KOPT-K1 (cell line): ENCODE measurements around the gene PDE8B.

Source experiments
- H3K27ac ChIP-seq: fragments of 200-600 bp; sonication (generic); 2 replicates; pipeline ENCODE4 v1.5.1; 2016; ENCODE audit warnings: antibody characterized with exemption, mild to moderate bottlenecking, low read depth, low read length; ENCODE audit not compliant: poor library complexity, severe bottlenecking
- H3K36me3 ChIP-seq: fragments of 200-600 bp; sonication (generic); 2 replicates; pipeline ENCODE4 v1.5.1; 2017; ENCODE audit warnings: antibody characterized with exemption, mild to moderate bottlenecking, low read length, moderate library complexity; ENCODE audit not compliant: insufficient read depth
- H3K9me3 ChIP-seq: fragments of 200-600 bp; sonication (generic); 2 replicates; pipeline ENCODE4 v1.5.1; 2017; ENCODE audit warnings: antibody characterized with exemption, low read length, mild to moderate bottlenecking; ENCODE audit not compliant: insufficient read depth, poor library complexity, severe bottlenecking

Gene PDE8B

DNA sequence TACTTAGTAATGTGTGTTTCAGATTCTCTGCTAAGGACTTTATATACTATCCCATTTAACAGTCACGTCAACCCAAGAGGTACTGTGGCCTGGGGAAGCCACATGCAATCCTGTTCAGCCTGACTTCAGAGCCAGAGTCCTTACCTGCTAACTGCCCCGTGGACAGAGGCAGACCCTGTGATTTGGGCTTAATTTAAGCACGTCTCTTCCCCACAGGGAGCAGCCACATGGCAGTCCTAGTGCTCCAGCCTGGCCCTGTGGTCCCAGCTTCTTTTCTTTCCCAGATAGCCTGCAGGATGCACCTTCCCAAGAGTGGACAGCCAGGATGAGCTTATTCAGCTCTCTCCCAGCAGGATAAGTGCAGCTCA lies 71.5 kb downstream of the PDE8B start:
- no peaks in the 10 kb centered on the region for H3K9me3 ChIP-seq
- H3K27ac ChIP-seq: no peak overlapping the region
- H3K36me3 ChIP-seq: no peaks in the 10 kb centered on the region

GRCh38 chr5:77282337-77283027 lies 72.0 kb downstream of the PDE8B start:
- no peaks in the 10 kb centered on the region for H3K9me3 ChIP-seq
- no peaks in the 10 kb centered on the region for H3K36me3 ChIP-seq
- no peak overlapping the region for H3K27ac ChIP-seq

- Histone ChIP-seq H3K9me3 (no peaks in the 10 kb centered on the region), H3K36me3 (no peaks in the 10 kb centered on the region)
These were observed 74.9 kb downstream of the PDE8B start for GRCh38 chr5:77285251-77285841.

DNA sequence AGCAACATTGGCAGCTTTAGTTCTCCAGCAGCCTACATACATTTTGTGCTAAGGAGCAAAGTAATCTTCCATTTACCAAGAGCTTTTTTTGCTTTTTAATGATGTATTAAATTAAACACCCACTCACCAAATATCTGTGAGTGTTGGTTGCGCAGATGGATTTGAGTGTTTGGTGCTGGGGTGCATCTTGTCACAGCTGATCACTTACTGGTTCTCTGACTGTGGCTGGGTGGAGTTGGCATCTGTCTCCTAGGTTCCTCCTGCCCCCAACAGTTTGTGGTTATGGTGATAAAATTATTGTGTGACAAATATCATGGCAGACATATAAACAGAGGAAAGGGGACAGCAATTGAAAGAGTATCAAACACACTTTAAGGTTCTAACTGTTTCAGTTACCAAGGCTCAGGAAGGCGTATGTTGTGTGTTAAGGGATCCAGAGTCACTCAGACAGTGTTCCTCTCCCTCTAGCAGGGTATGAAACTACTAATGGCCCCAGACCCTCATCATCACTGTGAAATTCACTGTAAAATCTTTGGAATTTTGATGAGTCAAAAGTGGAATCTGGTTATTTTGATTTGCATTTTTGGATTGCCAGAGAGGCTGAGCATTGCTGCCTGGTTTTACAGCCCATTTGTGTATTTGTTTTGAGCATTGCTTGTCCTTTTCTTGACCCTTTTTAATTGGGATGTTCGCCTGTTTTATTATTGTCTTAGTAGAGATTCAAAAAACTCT lies 81.7 kb downstream of the PDE8B start:
- H3K9me3 ChIP-seq: no peaks in the 10 kb centered on the region
- no peak overlapping the region for H3K27ac ChIP-seq
- H3K36me3 ChIP-seq: no peaks in the 10 kb centered on the region

More at GRCh38 chr5:77285251-77285841, 74.9 kb downstream of the PDE8B start:
- H3K27ac ChIP-seq: no peak overlapping the region

- Histone ChIP-seq H3K27ac (no peak overlapping the region), H3K36me3 (no peaks in the 10 kb centered on the region)
These were observed 83.7 kb downstream of the PDE8B start for GRCh38 chr5:77294185-77294584.

GRCh38 chr5:77295863-77296378 lies 85.4 kb downstream of the PDE8B start:
- H3K27ac ChIP-seq: no peak overlapping the region
- no peaks in the 10 kb centered on the region for H3K36me3 ChIP-seq
- no peaks in the 10 kb centered on the region for H3K9me3 ChIP-seq

More at GRCh38 chr5:77294185-77294584, 83.7 kb downstream of the PDE8B start:
- no peaks in the 10 kb centered on the region for H3K9me3 ChIP-seq

- Histone ChIP-seq H3K36me3 (no peaks in the 10 kb centered on the region), H3K27ac (no peak overlapping the region), H3K9me3 (no peaks in the 10 kb centered on the region)
These were observed 87.7 kb downstream of the PDE8B start for GRCh38 chr5:77298146-77298545.

- no peaks in the 10 kb centered on the region for H3K9me3 ChIP-seq
- H3K36me3 ChIP-seq: no peaks in the 10 kb centered on the region
- H3K27ac ChIP-seq: no peak overlapping the region
These were observed 90.0 kb downstream of the PDE8B start for GRCh38 chr5:77300451-77300850.

DNA sequence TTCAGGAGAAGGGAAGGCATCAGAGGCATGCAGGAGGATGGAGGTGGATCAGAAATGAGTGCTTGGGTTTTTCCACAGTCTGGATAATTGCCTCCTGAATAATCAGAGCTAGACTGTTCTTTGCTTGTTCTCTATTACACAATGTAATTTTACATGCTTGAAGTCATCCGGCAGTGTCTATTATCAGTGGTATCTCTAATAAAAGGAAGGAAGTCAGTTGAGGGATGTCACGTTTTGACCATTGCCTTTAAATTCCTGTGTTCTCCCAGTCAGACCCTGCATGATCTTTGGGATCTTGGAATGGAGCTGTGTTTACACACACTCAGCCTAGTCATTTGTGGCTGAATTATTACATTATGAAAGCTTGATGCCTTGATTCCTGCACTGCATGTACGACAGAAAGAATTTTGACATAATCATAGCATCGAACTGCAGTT lies 91.0 kb downstream of the PDE8B start:
- Histone ChIP-seq H3K36me3 (no peaks in the 10 kb centered on the region), H3K9me3 (no peaks in the 10 kb centered on the region), H3K27ac (no peak overlapping the region)

- Histone ChIP-seq H3K9me3 (no peaks in the 10 kb centered on the region), H3K36me3 (no peaks in the 10 kb centered on the region), H3K27ac (no peak overlapping the region)
These were observed 91.8 kb downstream of the PDE8B start for GRCh38 chr5:77302247-77302646.

DNA sequence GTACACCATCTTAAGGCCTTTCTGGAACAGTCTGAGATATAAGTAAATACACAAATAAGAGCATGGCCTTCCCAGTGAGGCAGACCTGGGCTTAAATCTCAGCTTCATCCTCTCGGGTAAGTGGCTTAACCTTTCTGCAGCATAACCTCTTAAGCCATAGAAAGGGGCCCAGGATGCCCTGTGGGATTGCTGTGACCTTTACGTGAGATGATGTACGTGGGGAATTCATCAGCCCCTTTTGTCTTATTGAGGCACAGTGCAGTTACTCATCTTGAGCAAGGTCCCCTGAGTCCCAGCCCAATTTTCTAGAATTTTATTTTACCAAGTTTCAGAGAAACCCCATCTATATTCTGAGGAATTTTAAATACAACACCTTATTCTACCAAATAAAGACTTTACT lies 92.2 kb downstream of the PDE8B start:
- H3K36me3 ChIP-seq: no peaks in the 10 kb centered on the region
- no peaks in the 10 kb centered on the region for H3K9me3 ChIP-seq
- H3K27ac ChIP-seq: no peak overlapping the region

DNA sequence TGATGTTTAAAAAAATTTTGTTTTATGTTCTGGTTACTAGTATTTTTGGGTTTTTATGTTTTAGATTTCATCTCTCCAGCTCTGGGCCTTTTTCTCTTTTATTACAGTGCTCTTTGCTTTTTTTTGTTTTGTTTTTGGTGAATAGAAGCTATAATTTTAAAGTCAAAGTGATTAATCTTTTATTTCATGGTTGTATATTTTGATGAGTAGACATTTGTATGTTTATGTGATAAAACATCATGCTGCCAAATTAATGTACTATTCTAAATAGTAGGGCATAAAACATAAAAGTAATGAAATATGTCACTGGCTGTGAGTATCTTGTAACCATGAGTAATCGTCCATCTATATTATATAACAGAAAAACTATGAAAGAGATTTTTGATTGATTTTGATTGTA lies 93.9 kb downstream of the PDE8B start:
- no peaks in the 10 kb centered on the region for H3K36me3 ChIP-seq
- no peak overlapping the region for H3K27ac ChIP-seq
- no peaks in the 10 kb centered on the region for H3K9me3 ChIP-seq

DNA sequence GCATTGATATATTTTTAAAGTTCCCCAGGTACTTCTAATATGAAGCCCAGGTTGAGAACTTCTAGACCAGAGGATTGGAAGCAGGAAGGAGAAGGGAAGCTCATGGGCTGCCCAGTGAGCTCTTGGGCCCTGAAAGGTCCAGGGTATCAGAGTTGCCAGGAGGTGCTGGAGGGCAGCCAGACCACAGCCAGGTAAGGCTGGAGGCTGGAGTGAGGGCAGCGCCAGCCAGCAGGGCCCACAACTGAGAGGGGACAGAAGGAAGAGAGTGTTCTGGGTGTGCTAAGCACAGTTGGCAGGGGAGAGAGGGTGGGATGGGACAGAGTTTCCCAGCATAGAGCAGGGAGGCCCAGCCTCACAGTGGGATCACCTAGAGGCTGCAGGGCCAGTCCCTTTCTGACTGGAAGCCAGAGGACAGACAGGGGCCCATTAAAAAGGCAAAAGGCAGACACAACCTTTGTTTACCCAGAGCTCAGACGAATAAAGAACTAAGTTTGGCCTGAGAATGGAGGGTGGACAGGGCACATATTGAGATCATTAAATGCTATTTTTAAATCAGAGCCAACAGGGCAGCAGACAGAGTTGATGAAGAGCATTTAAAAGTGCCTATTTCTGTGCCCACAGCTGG lies 94.9 kb downstream of the PDE8B start:
- H3K9me3 ChIP-seq: no peaks in the 10 kb centered on the region
- H3K27ac ChIP-seq: no peak overlapping the region
- H3K36me3 ChIP-seq: no peaks in the 10 kb centered on the region

DNA sequence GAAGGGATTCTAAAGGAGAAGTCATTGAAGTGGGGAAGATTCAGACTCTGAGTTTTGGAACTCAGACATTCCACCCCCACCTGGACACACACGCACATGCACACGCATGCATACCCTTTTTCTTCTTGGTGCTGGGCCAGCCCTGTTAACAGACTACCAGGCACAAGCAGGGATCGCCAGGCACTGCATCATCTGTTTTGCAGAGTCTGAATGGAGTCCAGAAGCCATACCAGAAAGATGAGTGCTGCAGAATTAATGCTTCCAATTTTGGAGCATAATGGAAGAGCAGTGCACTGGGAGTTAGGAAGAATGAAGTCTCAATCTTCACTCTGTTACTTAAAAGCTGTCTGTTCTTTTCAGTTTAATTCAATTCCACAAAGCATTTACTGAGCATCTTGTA lies 95.5 kb downstream of the PDE8B start:
- H3K27ac ChIP-seq: no peak overlapping the region
- H3K9me3 ChIP-seq: no peaks in the 10 kb centered on the region
- no peaks in the 10 kb centered on the region for H3K36me3 ChIP-seq

- Histone ChIP-seq H3K9me3 (no peaks in the 10 kb centered on the region), H3K36me3 (no peaks in the 10 kb centered on the region), H3K27ac (no peak overlapping the region)
These were observed 96.1 kb downstream of the PDE8B start for GRCh38 chr5:77306531-77306930.
